Hematopoietic multipotent progenitor cell treated with erythropoietin and hydrocortisone succinate and interleukin-3 and kit ligand, for 15 days (in vitro differentiated cells): ENCODE results near the gene FDXACB1.

Experiments
- DNase-seq: peaks from one replicate; pipeline ENCODE4 v3.0.0-alpha.2; 2015; ENCODE audit warnings: low spot score

FDXACB1 gene

GRCh38 chr11:111846063-111846462 lies 32.9 kb downstream of the FDXACB1 start:
- no peak for DNase-seq

DNA sequence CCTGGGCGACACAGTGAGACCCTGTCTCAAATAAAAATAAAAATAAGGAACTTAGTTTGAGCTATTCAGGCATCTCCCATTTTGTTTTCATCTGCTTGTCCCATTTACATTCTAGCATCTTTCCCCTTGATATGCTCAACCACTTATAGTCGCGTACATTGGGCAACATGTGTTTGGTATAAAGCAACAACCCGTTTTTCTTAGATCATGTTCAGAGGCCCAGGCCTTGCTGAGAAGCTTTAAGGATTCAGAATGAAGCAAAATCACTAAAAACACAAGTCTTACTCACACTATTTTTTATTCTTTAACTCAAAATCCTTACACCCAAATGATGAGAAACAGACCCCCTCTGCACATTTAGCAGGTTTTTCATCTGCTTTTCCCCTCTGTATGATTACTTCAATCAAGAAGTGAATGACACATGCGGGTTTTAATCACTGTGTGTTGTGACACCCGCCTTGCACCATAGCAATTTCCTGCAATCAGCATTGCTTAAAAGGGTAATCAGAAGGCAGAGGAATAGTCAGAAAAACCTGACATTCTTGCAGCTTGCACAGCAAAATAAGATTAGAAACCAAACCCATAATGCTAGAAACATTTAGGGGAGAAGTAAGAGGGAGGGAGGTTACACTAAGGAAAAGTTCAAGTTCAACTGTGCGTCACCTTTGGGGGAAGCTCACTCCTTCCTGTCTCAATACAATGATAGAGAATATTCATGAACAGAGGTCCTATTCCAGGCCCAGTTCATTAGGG lies 33.5 kb downstream of the FDXACB1 start:
- no peak for DNase-seq

DNA sequence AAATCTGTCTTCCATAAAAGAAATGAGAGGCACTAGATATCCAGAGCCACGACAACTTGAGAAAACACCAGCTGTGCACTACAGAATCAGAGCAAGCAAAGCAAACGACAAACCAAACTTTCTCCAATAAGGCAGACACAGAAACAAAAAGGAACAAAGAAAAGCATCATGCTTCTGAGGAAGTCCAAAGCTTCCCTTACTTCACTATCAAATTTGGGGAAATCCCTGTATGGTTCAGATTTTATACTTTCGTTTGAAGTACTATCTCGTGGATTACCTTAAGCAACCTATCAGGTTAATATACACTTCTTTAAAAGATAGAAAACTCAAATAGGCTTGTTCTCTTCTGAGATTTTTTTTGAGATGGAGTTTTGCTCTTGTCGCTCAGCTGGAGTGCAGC lies 35.3 kb downstream of the FDXACB1 start:
- DNase-seq, result no peak

DNA sequence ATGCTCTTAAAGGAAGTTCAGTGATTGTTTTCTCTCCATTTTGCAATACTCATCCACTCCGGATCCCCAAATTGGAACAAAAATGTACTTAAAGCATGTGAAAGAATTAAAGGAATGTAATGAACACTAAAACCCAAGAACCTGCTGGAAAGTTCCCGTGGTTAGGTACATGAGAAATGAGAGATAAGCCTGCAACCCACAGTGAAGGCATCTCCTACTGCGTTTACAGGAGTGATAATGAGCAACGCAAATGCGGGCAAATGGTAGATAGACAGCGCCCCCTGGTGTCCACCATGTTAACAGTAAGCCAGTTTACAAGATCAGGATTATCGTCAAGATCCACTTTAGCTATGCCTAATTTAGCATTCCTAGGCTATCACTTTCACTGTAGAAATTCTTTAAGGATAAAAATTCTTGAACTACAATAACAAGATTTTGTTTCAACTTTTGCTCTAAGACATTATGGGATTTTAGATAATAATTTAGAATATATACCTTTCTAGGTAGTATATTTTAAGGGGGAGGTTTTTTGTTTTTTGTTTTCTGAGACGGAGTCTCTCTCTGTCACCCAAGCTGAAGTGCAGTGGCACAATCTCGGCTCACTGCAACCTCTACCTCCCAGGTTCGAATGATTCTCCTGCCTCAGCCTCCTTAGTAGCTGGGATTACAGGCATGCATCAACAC lies 37.5 kb downstream of the FDXACB1 start:
- DNase-seq, result peak; percentile 89

DNA sequence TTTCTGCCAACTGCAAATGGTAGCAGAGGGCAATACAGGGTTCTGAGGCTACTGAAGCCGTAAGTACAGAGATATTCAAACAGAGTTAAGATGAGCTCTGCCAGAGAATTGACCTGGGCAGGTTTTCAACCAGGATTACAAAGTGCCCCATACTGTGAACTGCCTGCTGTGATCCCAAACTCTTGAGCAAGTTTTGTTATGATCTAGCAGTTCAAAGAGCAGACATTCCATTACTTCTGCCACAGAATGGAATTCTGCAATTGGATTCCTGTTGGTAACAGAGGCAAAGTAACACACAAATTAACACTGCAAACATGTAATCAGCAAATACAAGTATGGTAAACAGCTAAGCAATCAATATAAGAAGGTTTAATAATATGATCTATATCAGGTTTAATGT lies 38.8 kb downstream of the FDXACB1 start:
- DNase-seq, result no peak

- no peak for DNase-seq
Measured at GRCh38 chr11:111838054-111838453, 40.9 kb downstream of the FDXACB1 start.

DNA sequence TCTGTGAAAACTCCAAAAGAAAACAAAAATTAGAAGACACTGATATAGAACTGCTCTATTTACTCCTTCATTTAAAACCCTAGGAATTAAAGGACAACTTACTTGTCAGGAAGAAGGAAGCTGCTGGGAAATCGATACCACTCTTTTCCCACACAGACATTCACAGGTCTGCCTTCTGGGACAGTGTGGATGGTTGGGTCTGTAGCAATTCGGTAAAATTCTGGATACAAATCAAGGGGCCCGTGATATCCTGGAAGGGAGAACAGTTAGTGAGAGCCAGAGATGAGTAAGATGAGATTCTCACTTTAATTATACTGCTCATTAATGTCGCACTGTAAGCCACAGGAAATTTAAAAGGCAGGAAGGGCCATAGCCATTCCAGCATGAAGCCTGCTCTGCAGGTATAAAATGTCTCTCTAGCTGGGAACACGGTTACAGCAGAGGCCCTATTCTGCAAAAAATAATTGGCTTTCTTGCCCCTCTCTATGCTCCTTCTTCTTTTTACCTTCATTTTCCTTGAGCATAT lies 41.5 kb downstream of the FDXACB1 start:
- DNase-seq, result no peak

DNA sequence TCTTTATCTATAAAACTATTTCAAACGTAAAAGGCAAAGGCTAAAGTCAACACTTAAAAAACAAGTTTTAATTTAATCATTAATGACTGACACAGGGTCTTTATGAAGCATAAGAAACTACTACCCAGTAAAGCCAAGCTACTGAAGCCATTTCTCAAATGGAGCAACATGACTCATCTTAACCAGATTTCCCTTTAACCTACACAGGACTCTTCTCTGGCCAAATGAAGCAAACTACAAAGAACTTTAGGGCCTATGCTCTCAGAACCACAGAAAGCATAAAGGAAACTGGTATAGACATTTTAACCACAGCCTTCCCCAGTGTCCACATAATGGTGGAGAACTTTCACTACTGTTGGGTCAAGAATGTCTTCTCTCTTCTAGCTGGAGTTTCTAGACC lies 42.2 kb downstream of the FDXACB1 start:
- DNase-seq, result no peak

DNA sequence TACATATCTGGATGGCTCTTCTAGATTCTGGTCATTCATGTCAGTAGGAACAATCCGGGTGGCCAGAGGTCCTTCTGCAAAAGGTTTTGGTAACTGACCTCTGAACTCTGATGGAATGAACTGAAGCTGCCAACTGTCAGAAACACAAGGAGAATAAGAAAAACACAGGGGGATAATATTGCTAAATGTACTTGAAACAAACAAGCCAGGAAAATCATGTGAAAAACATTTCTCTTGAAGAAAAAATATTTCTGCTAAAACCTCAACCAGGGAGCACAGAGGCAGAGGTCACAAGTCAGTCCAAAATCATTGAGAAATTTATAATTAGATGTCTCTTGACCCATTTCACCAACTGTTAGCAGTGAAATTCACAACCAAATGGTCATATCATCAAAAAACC lies 42.8 kb downstream of the FDXACB1 start:
- no peak for DNase-seq

DNA sequence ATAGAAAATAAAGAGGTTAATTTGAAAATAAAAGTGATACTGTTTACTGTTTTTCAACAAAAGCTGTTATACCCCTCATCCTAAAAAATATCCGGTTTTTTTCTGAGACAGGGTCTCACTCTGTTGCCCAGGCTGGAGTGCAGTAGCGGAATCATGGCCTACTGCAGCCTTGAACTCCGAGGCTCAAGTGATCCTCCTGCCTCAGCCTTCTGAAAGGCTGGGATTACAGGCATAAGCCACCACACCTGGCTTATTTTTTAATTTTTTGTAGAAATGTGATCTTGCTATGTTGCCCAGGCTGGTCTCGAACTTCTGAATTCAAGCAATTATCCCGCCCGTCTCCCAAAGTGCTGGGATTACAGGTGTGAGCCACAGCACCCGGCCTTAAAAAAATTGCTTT lies 43.3 kb downstream of the FDXACB1 start:
- no peak for DNase-seq

DNA sequence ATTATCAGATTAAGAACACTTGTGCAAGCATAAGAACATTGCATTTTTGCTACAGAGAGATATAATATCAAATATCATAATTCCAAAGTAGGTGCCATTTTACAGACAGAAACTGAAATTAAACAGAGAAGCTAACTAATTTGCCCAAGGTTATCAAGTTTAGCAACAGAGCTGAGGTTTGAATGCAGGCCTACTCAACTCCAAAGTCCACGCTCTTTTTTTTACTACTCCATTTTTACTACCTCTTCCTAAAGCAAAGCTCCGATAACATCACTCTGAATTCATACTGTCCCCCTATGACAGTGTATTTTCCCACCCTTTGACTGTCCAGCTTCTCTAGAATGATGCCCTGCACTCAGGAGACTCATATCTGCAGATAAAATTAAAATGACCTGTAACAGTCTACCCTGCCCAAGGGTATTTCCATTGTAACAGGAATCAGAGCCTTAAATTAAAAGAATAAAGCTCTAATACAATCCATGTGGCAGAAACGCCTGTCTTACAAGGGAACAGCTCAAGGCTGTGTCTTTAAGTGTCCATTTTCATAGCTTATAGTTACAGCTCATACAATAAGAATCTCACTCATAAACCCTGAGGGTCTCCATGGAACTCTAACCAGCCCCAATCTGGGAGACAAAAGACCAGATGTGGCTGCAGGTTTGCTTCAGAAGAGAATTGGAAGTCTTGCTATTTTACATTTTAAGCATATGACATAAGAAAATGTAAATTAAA lies 44.4 kb downstream of the FDXACB1 start:
- DNase-seq, result no peak

- DNase-seq, result no peak
Measured at GRCh38 chr11:111833524-111833923, 45.4 kb downstream of the FDXACB1 start.

DNA sequence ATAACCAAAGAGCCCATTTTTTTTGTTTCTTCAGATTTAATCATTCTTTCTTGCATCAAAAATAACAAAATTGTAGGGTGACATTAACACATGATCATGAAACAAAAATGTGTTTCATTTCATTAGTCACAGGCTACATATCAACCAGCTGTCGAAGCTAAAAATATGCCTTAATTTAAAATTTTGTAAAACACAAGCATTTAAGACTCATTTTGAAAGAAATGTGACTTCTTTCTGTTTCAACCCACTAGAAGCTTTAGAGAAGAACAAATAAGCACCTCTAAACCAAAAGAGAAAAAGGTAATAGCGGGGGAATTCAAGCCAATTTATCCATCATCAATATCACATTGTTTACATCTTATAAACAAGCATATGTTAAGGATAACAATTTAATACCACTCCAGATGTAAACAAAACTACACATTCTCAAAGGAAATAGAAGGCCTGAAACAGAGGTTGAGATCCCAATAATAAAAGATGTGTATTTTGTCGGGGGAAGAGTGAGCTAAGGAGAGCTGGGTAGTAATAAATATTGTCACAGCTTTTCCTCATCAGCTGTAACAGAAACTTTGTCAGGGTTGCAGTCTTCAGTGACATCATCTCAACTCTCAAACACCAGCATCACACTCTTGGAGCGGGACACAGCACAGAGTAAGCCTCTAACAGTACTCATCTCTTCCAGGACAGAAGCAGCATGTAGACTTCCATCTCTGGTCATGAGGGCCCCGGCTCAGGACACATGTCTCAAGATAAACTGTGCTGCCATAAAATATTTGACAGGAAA lies 49.6 kb downstream of the FDXACB1 start:
- DNase-seq, result no peak

- no peak for DNase-seq
Measured at GRCh38 chr11:111826322-111826950, 52.5 kb downstream of the FDXACB1 start.
